Stimulated activated CD4-positive, alpha-beta T cell treated with anti-CD3 and anti-CD28 coated beads, TNF-alpha, amount 100 ng/mL, for 24 hours (primary cell): Measurements from ENCODE around the gene CERS6.

ENCODE experiments used
- DNase-seq, 3 experiments: peaks; one replicate each; pipeline ENCODE4 v3.0.0-alpha.2; 2020; ENCODE audit warnings: low read depth in 3 of 3

The CERS6 gene

DNA sequence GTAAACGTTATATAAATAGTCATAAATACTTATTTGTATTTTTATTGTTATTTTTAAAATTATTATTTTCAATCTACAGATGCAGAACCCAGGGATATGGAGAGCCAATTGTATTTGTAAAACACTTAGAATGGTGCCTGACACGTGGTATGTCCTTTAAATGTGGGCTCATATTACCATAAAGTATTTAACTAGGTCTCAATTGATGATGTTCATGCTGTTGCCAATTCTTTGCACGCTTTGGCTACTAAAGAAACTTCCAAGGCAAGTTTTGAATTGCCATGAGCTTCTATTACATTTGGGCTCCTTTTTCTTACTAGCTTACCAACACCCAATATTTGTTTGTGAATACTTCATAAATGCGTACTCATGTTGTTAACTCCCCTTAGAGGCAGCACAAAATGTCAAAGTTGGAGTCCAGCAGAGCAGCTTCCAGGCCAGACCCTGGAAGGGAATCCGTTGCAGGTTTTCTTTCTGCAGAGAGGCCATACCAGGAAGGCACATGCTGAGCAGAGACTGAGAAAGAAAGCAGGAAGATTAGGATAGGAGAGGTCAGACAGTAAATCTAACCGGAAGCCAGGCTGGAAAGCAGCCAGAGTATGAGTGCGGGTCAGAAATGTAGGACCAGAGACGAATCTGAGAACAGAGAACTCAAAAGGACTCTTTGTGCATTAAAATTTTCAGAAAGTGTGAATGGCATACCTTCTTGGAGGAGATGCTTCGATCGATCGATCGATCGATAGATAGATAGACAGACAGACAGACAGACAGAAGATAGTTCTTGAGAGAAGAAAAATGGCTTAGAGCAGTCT is 342.2 kb downstream of the CERS6 start:
- no peak for DNase-seq

DNA sequence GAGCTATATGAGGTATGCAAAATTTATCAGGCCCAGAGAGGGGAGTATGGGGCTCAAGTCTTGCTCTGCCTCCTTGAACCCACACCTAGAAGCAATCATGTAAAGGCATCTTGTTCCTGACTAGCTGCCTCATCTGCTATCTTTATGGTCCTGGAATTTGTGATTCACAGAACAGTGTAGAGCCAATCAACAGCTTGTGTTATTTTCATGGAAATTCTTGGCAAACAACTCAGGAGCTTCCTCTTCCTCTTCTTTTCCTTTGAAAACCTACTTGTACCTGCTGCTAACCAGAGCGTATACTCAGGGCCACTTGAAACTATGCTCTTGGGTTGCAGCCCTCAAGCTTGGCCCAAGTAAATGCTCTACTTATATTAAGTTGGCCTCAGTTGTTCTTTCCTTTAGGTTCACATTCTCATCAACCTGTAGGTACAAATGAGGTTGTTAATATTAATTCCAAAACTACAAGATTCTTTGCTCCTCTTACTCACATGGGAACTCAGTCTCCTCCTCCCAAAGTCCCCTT is 342.9 kb downstream of the CERS6 start:
- DNase-seq: no peak

DNA sequence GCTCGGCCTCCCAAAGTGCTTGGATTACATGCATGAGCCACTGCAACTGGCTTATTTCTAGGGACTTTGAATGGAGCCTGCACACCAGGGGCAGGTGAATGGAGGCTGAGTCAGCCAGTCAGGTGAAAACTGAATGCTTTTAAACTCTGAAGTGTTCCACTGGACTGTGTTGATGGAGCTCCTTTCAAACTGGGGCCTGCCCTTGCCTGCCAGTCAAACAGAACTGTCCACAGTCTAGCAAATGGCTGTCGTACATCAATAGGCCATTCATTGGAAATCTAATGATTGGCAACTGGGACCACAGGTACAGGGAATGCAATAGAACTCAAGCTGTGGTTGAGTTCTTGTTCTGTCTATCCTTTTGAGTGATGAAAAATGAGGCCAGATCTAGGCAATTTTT is 345.4 kb downstream of the CERS6 start:
- DNase-seq: no peak

DNA sequence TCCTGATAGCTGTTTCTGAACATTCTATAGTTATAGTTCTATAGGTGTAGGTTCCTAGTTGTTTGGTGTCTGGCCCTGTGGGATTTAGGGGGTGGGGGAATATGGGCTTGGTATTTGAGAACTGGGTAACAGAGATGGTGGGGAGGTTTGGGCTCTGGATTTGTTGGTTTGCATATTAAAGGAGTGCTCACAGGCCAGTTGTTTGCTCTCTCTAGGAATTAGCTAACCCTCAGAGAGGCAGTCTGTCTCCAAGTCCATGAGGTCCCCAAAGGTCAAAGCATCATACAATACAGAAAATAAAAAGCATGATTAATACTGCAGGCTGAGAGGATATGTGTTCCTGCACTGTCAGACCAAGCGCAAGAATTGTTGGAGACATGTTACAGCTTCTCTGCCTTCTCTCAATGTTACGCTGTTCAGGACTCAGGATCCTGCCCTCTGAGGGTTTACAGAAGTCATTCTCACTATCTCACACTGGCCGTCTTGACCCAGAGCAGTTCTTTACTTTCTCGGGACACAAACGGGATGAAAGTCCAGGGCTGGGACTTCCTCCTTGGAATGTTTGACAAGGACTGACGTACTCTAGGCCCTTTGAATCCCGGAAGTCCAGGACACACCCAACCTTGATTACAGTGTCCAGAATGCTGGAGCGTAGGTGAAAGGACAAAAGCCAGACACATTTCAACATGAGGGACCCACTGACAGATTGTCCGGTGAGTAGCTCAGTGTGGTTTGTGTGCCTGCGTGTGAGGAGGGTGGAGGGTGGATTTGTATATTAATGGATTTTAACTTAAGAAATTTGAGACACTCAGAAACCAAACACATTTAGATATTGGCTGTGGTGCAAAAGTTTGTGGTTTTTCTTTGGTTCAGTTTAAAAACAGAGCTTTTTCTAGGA is 346.1 kb downstream of the CERS6 start, which contains the start of gene NOSTRIN:
Gene NOSTRIN (plus strand): TSS at position 677 of the 898 bp plus-strand sequence. CDS start 10 bp downstream, at position 687.
- no peak for DNase-seq

DNA sequence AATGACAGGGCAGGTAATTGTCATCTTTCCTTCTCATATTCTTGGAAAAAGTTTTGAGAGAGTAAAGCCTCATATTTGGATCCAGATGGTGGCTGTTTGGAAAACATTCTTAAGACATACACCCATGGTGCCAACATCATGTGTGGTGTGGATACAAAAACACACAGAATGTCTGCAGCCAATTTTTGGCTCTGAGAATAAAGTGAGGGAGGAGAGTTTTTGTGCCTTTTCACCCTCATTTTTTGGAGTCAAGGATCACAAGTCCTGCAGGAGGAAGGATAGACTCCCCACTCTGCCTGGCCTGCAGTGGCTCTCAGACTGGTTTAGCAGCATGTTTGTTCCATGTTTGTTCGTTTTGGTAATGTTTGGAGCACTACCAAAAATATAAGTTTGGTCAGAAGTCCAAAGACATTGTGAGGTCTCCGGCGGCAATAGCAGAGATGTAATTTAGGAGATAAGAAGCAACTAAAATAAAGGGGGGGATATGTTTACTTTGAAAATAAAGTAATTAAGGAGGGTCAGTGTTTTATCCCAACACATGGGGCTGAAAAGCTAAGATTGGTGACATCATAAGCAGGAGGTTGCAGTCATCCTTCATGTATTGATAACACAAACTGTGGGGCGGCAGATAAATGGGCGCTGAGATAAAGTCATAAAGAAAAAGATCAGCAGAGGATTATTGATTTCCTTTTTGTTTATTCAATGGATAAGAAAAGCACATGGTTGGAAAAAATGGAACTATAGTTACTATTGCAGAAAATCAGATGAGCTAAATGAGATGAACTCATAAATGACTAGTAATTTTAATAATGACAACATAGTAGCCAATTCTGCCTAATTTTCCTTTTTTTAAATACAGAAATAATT is 347.0 kb downstream of the CERS6 start:
- no peak for DNase-seq

- no peak for DNase-seq
Measured at GRCh38 chr2:168804214-168804613, 348.1 kb downstream of the CERS6 start.

DNA sequence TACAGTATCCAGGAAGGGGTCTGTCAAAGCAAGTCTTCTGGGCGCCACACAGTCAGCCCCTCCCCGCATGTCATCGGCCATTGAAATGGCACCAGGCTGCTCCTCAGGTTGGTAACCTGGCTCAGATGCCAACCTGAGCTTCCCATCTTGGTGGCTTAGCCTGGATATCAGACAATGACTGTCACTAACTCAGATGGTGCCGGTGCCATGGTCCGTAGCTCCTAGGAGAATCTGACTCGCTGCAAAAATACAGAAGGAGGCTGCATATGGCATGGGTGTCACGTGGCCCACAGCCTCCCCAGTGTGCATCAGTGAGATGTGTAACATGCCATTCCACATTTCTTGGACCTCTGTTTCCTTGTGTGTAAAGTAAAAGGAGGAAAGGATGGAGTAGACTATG is 349.5 kb downstream of the CERS6 start:
- no peak for DNase-seq

DNA sequence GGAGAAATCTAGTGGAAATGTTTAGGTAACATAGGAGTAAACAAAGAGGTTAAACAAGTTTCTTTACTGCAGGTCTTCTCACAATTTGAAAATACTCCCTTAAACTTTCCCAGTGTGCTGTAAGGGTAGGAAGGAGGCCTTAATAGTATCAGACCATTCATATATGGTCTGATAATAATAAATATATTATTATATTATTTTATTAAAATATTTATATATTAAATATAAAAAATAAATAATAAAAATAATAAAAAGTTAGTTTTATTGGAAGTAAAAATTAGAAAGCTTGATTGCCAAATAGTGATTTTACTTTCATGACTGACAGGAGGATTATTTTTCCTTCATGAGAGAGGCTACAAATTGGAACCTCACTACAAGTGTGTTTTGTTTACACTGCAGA is 353.5 kb downstream of the CERS6 start:
- DNase-seq: no peak

- no peak for DNase-seq
Measured at GRCh38 chr2:168810235-168810634, 354.2 kb downstream of the CERS6 start.

- no peak for DNase-seq
Measured at GRCh38 chr2:168811696-168812095, 355.6 kb downstream of the CERS6 start.

DNA sequence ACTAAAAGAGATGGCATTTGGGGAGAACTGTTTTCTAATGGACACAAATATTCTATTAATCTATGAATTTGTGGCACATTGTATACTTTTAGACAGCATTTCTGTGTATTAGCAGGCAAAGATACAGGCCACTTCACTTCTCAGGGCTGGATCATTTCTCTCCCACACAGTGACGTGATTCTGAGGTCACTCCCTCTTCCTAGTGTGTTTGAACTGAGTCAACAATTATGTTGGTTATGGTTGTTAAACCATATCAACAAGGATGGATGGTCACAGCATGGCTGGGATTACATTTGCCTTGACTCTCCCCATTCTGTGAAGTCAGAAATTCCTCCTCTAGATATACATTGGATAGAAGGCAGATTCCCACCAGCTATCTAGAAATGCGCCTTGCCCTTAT is 358.0 kb downstream of the CERS6 start:
- no peak for DNase-seq

DNA sequence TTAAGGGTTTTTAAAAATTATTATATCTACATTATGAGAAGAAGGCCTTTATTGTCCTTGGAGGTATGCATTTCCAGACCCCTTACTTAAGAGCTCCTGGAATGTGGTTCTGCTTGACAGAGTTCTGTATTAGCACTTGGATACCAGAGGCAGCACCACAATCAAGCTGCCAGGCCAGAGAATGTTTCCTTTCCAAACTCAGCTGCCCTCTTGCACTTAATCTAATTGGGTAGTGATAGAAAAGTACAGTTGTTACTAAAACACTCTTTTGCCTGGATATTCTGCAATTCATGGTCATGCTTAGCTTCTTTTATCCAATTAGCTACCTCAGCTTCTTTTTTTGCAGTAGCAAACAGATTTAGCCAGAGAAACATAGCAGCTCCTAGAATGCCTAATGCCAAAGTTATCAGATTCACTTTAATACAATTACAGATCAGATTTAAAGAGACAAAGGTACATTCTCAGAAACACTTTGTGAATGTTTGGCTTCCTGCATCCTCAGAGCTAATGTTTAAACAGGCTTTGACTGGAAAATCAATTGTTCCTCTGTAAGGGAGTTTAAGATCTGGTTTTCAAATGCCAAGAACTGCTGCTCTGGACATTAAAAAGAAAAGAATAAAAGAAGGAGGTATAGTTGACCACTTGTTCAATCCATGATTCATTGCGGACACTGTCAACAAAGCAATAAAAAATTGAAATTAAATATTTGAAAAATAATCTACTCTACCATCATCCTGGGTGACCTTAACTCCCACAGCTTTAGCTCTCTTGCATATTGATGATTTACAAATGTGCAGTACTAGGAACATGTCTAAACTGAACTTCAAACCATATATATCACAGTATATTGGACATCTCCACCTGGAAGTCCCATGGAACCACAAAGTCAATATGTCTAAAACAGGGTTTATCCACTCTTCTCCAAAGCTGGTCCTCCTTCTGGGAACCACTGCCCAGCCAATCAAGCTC is 359.2 kb downstream of the CERS6 start:
- no peak for DNase-seq

DNA sequence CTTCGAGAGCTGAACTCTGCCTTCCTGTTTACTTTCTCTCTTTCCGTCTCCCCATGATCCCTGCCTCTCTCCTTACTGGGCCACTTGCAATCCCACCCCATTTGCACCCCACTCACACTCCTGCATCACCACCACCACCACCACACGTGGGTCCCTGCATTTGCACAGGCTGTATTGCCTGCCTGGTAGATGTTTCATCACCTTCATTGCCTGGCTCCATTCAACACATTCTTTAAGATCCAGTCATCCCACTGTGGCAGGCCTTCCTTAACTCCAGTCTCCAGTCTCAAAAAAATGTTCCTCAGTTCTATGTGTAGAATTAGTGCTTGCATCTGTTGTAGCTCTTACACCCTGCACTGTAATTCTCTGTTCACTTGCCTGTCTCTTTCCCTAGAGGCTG is 360.3 kb downstream of the CERS6 start:
- no peak for DNase-seq

DNA sequence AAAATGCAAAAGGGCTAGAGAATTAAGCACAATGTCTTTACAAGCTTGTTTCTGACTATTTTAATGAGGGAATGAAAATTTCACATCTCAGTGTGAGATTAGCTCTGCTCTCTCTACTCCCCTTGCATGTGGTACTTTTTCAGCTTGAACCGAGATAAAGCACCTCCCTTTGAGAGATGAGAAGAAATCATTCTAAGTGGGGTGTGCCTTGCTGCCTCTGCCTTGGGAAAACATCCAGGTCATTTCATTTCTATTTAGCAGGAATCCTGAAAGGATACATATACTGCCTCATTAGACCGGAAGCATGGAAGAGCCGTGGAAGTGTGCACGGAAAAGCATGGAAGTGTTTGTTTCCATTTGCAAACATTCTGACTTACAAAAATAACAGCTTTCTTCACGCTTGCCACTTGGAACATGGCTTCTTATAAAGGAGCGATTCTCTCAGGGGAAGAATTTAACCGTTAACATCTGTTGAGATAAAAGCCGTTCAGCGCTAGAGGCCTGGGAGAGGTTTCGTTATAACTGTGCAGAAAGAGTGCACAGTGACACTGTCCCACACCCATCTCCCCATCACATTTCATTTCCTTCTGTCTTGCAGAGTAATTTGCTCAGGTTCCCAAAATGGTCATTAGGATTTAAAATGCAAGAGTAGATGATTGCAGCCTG is 363.1 kb downstream of the CERS6 start:
- DNase-seq: no peak

- no peak for DNase-seq
Measured at GRCh38 chr2:168819829-168820489, 363.9 kb downstream of the CERS6 start.

- no peak for DNase-seq
Measured at GRCh38 chr2:168821577-168821976, 365.5 kb downstream of the CERS6 start.

- DNase-seq: no peak
Measured at GRCh38 chr2:168821992-168822391, 365.9 kb downstream of the CERS6 start.
